ENCODE measurements around the gene PRKAR2B. TPM values are rescaled to one million over a fixed set of nuclear protein-coding genes. Genes with fewer than 3 reads are reported as not detected.

PRKAR2B gene
- polyA plus RNA-seq, 1 of the 3 experiments (the other 2 are of a cell fraction) = 17.3 TPM

GRCh38 chr7:107151538-107151937 lies 107.0 kb downstream of the PRKAR2B start (continued):
- TF ChIP-seq USF1 (IDR thresholded peaks at IDR 0.05; ENCODE audit: borderline replicate concordance, low read depth) (no peak), FOXJ3 (CRISPR knock-in tag; IDR thresholded peaks at IDR 0.05) (no peak), GATA2 (CRISPR knock-in tag; IDR thresholded peaks at IDR 0.05) (no peak), POLR2AphosphoS5 (IDR thresholded peaks at IDR 0.05; ENCODE audit: low read depth, low read length) (no peak), TCF12 (IDR thresholded peaks at IDR 0.05) (no peak), PBX3 (IDR thresholded peaks at IDR 0.05) (no peak), NRF1 (IDR thresholded peaks at IDR 0.05; ENCODE audit: low read depth, low read length) (no peak)

GRCh38 chr7:107152011-107152410 lies 107.5 kb downstream of the PRKAR2B start:
- no peak for DNase-seq
- Histone ChIP-seq H3K9ac (no peak overlapping the region), H3K4me2 (no peak overlapping the region), H3K9me3 (no peaks in the 10 kb centered on the region), H3K4me1 (ENCODE audit: control insufficient read depth in 1 of 2, insufficient read depth in 2 of 2, low read depth in 1 of 2, low read length in 1 of 2) (peaks cover 0 to 6% of the 10 kb centered on the region in 2 experiments; a peak in 2 of 4 replicates), H3K27me3 (ENCODE audit: insufficient read depth) (no peaks in the 10 kb centered on the region), H3K79me2 (ENCODE audit: insufficient read depth) (no peaks in the 10 kb centered on the region), H3F3A (replicated peaks; ENCODE audit: insufficient read depth) (peaks cover 18% of the 10 kb centered on the region), H3K36me3 (replicated peaks in 1 of 2; ENCODE audit: control insufficient read depth in 1 of 2, insufficient read depth in 2 of 2, low read length in 1 of 2) (peaks cover 9 to 14% of the 10 kb centered on the region in 2 experiments), H2AFZ (ENCODE audit: low read depth) (no peak overlapping the region), H3K27ac (ENCODE audit: low read depth in 2 of 2, low read length in 1 of 2) (no peak overlapping the region), H3K9me2 (no peaks in the 10 kb centered on the region), H4K20me1 (ENCODE audit: insufficient read depth) (no peaks in the 10 kb centered on the region), H3K4me3 (ENCODE audit: low read depth in 2 of 2, low read length in 1 of 2) (no peak overlapping the region)
- TF ChIP-seq REST (IDR thresholded peaks at IDR 0.05; ENCODE audit: low read depth, low read length) (no peak), JUND (IDR thresholded peaks at IDR 0.05) (no peak), PBX3 (IDR thresholded peaks at IDR 0.05) (no peak), MAX (IDR thresholded peaks at IDR 0.05; ENCODE audit: low read depth) (no peak), FOXJ3 (CRISPR knock-in tag; IDR thresholded peaks at IDR 0.05) (no peak), FOXM1 (IDR thresholded peaks at IDR 0.05; ENCODE audit: low read depth) (no peak), RCOR1 (IDR thresholded peaks at IDR 0.05; ENCODE audit: low read length) (no peak), SMC3 (IDR thresholded peaks at IDR 0.05; ENCODE audit: low read depth, low read length) (no peak), YY1 (IDR thresholded peaks at IDR 0.05; ENCODE audit: low read depth) (no peak), SIN3A (IDR thresholded peaks at IDR 0.05; ENCODE audit: borderline replicate concordance, low read depth, low read length) (no peak), ELF1 (IDR thresholded peaks at IDR 0.05) (no peak)
- WGBS (ENCODE audit: low lambda C conversion rate) = 62% methylated on average over 4 of the region's 4 CpGs
- ChIA-PET POLR2A (no interaction called here), CTCF (interaction anchor here (0.8 to 8.9 kb wide), 14 partner anchors 11 to 976 kb away, joined by 3 to 171 read pairs (median 4); partner anchors contain the start of genes CCDC71L and HBP1)

Data from SK-N-SH (cell line).